Testis (tissue), 3 donors: ENCODE data around the gene BCL11A. TPM values are rescaled to one million over a fixed set of nuclear protein-coding genes. Genes with fewer than 3 reads are reported as not detected.

Source experiments
- DNase-seq: peaks from one replicate; pipeline ENCODE4 v3.0.0-alpha.2; 2019
- H3K27ac ChIP-seq, 2 donors: fragments of 200-600 bp; sonication (generic); one replicate each; pipeline ENCODE4 v1.5.1; 2019
- H3K27me3 ChIP-seq: fragments of 200-600 bp; sonication (generic); one replicate; pipeline ENCODE4 v1.5.1; 2019
- H3K36me3 ChIP-seq: fragments of 200-600 bp; sonication (generic); one replicate; pipeline ENCODE4 v1.5.1; 2017; ENCODE audit warnings: low read depth; ENCODE audit errors: missing control alignments
- H3K4me1 ChIP-seq: fragments of 200-600 bp; sonication (generic); one replicate; pipeline ENCODE4 v1.5.1; 2019
- H3K4me3 ChIP-seq, 2 donors: fragments of 200-600 bp; sonication (generic); one replicate each; pipeline ENCODE4 v1.5.1; 2017 to 2019
- H3K9me3 ChIP-seq: fragments of 200-600 bp; sonication (generic); one replicate; pipeline ENCODE4 v1.5.1; 2017
- POLR2A ChIP-seq: fragments of 450-650 bp; IDR thresholded peaks from one replicate; pipeline ENCODE4 v1.6.1; 2017; ENCODE audit warnings: antibody characterized with exemption, mild to moderate bottlenecking, moderate library complexity
- WGBS, 2 donors: methylation state at CpG; one replicate each; pipeline ENCODE4 v1.1.5; 2018; 5-methylcytosine and 5-hydroxymethylcytosine counted together
- intact Hi-C: fragments of 100-400 bp; cut with DNase I; formaldehyde crosslinking; loops from one replicate; pipeline ENCODE4 v1.15.1; 2023; ENCODE audit warnings: low total_unique reads
- polyA plus RNA-seq: library from polyadenylated mRNA; stranded (reverse); fragments of 350-450 nt; fragmentation: Illumina TruSeq; extraction: RNeasy Lipid Tissue Mini Kit (QIAGEN cat#74804); gene quantifications from one replicate; pipeline ENCODE4 v1.2.3, GENCODE V29; 2014; ENCODE audit warnings: low read depth, low replicate concordance; ENCODE audit not compliant: insufficient read depth
- total RNA-seq, 2 donors: library from RNA; depleted of rRNA; stranded (reverse); fragments of >200 nt; gene quantifications; one replicate each; pipeline ENCODE4 v1.2.3, GENCODE V29; 2016
- TF ChIP-seq, protein P1 (sequence below), 3 experiments: fragments of 450-650 bp in 2 of 3; fragments of 200-600 bp in 1 of 3; sonication (generic) in 1 of 3; IDR thresholded peaks; one replicate each; pipeline ENCODE4 v1.5.1; 2016 to 2019; ENCODE audit warnings: antibody characterized with exemption in 3 of 3, mild to moderate bottlenecking in 2 of 3, moderate library complexity in 1 of 3

The BCL11A gene
- total and polyA plus RNA-seq, 3 donors from 2014 or later: 4.1 to 11.6 (median 5.1) TPM

GRCh38 chr2:60551240-60552077 lies 2.0 kb downstream of the BCL11A start:
- intact Hi-C loops: no loop called here
- peaks cover 25% of the 10 kb centered on the region for H3K4me1 ChIP-seq
- WGBS, 2 donors: 4 to 14% methylated on average over 28 to 61 of the region's 63 CpGs
- peak; percentile 52 for DNase-seq
- no peak for TF ChIP-seq POLR2A
- TF ChIP-seq, protein P1, sequence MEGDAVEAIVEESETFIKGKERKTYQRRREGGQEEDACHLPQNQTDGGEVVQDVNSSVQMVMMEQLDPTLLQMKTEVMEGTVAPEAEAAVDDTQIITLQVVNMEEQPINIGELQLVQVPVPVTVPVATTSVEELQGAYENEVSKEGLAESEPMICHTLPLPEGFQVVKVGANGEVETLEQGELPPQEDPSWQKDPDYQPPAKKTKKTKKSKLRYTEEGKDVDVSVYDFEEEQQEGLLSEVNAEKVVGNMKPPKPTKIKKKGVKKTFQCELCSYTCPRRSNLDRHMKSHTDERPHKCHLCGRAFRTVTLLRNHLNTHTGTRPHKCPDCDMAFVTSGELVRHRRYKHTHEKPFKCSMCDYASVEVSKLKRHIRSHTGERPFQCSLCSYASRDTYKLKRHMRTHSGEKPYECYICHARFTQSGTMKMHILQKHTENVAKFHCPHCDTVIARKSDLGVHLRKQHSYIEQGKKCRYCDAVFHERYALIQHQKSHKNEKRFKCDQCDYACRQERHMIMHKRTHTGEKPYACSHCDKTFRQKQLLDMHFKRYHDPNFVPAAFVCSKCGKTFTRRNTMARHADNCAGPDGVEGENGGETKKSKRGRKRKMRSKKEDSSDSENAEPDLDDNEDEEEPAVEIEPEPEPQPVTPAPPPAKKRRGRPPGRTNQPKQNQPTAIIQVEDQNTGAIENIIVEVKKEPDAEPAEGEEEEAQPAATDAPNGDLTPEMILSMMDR (IDR thresholded peaks at IDR 0.05): no peak
- H3K9me3 ChIP-seq: no peaks in the 10 kb centered on the region
- peak overlapping the region; percentile 57 to 71 for H3K4me3 ChIP-seq
- H3K27ac ChIP-seq: no peak overlapping the region
- H3K27me3 ChIP-seq: no peaks in the 10 kb centered on the region
- no peaks in the 10 kb centered on the region for H3K36me3 ChIP-seq

DNA sequence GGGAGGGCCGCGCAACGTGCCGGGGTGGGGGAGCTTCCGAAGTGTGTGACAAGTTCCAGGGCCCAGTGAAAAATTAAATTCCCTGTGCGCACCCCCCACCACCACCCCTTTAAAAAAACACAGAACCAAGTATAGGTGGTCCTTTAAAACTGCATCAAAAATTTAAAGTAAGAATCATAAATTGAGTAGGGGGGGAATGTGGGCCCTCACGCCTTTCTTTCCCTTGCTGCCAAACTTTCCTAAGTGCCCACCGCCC lies 2.5 kb downstream of the BCL11A start:
- H3K4me1 ChIP-seq: peaks cover 25% of the 10 kb centered on the region
- intact Hi-C loops: no loop called here

DNA sequence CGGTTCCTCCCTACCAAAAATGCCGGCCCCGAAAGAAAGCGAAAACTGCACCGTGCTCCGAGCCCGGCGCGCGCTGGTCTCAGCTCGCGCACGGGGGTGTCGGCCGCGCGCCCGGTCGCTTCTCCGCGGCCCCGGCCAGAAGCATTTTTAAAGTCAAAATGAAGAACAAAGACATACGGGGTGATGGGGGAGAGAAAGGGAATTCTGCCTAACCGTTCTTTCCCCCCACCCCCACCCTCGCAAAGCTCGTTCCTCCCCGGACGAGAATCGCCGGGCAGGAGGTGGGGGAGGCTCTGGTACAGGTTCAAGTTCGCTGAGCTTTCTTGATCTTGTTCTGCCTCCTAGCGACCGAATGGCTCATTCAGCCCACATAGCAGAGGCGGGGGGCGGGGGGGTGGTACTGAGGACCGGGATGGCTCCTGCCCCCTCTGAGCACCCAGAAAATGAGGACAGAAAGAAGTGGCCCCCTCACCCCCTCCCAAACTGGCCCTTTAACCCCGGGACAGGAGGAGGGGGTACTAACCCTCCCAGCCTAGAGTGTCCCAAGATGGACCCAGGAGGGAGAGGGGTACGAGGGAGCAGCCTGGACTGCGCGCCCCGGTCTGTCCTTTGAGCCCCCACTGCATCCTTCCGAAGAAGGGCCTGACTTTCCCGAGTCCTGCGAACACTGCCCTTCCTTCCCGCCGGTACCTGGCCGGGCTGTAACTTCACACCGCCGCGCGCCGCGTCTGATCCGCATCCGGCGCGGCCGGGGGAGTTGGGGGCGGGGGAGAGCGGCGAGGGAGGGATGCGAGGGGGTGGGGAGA lies 3.1 kb downstream of the BCL11A start:
- intact Hi-C loops: no loop called here
- Histone ChIP-seq H3K36me3 (no peaks in the 10 kb centered on the region), H3K4me3 (peak overlapping the region; percentile 57 to 71), H3K9me3 (no peaks in the 10 kb centered on the region), H3K27ac (peak overlapping the region in 1 of 2 donors; percentile 29), H3K27me3 (no peaks in the 10 kb centered on the region), H3K4me1 (peaks cover 21% of the 10 kb centered on the region)
- peak; percentile 87 for DNase-seq
- TF ChIP-seq, protein P1 (IDR thresholded peaks at IDR 0.05): peak; percentile 6 to 36 (median 25)
- TF ChIP-seq POLR2A: no peak
- 1 to 2% methylated on average over 24 to 61 of the region's 62 CpGs for WGBS, 2 donors

More for the DNA sequence above, 2.5 kb downstream of the BCL11A start:
- TF ChIP-seq, protein P1 (IDR thresholded peaks at IDR 0.05): no peak
- no peak for DNase-seq
- H3K27ac ChIP-seq: no peak overlapping the region
- no peaks in the 10 kb centered on the region for H3K27me3 ChIP-seq
- 13 to 15% methylated on average over 6 to 8 of the region's 8 CpGs for WGBS, 2 donors
- no peaks in the 10 kb centered on the region for H3K36me3 ChIP-seq
- H3K4me3 ChIP-seq: peak overlapping the region; percentile 57 to 71
- H3K9me3 ChIP-seq: no peaks in the 10 kb centered on the region

DNA sequence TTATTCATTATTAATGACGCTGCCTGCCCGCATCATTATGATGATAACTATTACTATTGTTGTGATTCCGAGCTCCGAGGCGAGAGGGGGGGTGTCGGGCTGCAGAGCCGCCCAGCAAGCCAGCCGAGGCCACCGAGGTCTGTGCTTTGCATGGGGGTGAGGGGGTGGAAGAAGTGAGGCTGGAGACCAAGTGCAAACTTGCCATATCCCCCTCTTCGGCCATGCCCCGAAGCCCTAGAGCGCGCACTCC lies 3.6 kb downstream of the BCL11A start:
- 0 to 1% methylated on average over 9 to 13 of the region's 13 CpGs for WGBS, 2 donors

More for the DNA sequence above, 3.6 kb downstream of the BCL11A start:
- Histone ChIP-seq H3K4me1 (peaks cover 18% of the 10 kb centered on the region), H3K27ac (peak overlapping the region in 1 of 2 donors; percentile 29), H3K4me3 (peak overlapping the region; percentile 57 to 71), H3K36me3 (no peaks in the 10 kb centered on the region), H3K27me3 (no peaks in the 10 kb centered on the region), H3K9me3 (no peaks in the 10 kb centered on the region)
- TF ChIP-seq POLR2A: no peak
- TF ChIP-seq, protein P1 (IDR thresholded peaks at IDR 0.05): no peak
- peak; percentile 38 for DNase-seq
- intact Hi-C loops: no loop called here
